AG10803 (cell line): ENCODE results near the gene PCP4L1.
"Not testable (repeated sequence)": the region's sequence is repeated elsewhere in the genome, so short reads cannot be mapped to it uniquely, and the experiment has no call there.

Experiments used
- DNase-seq: peaks from one replicate; pipeline ENCODE4 v3.0.0; 2010; ENCODE audit warnings: low read depth
- H3K4me3 ChIP-seq: 2 replicates; pipeline ENCODE4 v1.5.1; 2011; ENCODE audit warnings: mild to moderate bottlenecking, low read length, control low read depth
- TF ChIP-seq, protein P1 (sequence below): conservative IDR thresholded peaks from 2 replicates; pipeline ENCODE4 v1.5.1; 2011; ENCODE audit warnings: mild to moderate bottlenecking, low read length, control low read depth, inconsistent platforms

The PCP4L1 gene

DNA sequence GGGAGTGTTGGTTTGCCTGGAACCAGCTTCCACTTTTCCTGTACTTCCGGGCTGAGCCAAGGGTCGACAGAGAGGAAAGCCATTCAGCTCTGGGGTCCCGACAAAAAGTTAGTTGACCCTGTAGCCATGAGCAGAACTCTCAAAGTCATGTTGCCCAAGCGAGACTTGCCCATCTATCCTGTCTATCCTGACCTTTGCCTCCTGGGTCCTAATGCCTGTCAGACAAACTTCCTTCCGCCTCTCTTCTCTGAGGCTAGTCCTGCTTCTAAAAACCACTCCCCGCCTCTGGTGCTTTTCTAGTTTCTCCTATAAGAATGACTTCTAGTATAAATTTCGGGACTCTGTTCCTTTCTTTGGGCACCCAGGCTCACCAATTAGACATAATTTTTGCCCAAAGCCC is 7.7 kb upstream of the PCP4L1 start:
- H3K4me3 ChIP-seq, result no peak overlapping the region

DNA sequence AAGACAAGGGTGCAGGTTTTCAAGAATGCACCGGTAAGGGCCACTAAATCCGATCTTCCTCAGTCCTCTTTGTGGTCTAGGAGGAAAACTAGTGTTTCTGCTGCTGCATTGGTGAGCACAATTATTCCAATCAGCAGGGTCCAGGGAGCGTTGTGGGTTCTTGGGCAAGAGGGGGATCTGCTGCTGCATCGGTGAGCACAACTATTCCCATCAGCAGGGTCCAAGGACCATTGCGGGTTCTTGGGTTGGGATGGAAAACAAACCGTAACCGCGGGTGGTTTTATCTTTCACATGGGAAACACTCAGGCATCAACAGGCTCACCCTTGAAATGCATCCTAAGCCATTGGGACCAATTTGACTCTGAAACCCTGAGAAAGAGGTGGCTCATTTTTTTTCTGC is 7.0 kb upstream of the PCP4L1 start:
- no peak for DNase-seq
- TF ChIP-seq, protein P1, sequence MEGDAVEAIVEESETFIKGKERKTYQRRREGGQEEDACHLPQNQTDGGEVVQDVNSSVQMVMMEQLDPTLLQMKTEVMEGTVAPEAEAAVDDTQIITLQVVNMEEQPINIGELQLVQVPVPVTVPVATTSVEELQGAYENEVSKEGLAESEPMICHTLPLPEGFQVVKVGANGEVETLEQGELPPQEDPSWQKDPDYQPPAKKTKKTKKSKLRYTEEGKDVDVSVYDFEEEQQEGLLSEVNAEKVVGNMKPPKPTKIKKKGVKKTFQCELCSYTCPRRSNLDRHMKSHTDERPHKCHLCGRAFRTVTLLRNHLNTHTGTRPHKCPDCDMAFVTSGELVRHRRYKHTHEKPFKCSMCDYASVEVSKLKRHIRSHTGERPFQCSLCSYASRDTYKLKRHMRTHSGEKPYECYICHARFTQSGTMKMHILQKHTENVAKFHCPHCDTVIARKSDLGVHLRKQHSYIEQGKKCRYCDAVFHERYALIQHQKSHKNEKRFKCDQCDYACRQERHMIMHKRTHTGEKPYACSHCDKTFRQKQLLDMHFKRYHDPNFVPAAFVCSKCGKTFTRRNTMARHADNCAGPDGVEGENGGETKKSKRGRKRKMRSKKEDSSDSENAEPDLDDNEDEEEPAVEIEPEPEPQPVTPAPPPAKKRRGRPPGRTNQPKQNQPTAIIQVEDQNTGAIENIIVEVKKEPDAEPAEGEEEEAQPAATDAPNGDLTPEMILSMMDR, result no peak
- no peak overlapping the region for H3K4me3 ChIP-seq

More for the DNA sequence above, 7.7 kb upstream of the PCP4L1 start:
- DNase-seq, result no peak
- TF ChIP-seq, protein P1, result no peak

DNA sequence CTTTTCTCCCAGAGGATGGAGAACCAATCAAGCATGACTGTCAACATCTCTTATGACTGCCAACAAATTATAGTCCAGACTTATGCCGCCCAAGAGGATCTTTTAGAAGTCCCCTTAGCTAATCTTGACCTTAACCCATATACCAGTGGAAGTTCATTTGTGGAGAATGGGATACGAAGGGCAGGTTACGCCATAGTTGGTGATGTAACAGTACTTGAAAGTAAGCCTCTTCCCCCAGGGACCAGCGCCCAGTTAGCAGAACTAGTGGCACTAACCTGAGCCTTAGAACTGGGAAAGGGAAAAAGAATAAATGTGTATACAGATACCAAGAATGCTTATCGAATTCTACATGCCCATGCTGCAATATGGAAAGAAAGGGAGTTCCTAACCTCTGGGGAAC is 3.2 kb upstream of the PCP4L1 start:
- DNase-seq, H3K4me3 ChIP-seq: not testable (repeated sequence)

DNA sequence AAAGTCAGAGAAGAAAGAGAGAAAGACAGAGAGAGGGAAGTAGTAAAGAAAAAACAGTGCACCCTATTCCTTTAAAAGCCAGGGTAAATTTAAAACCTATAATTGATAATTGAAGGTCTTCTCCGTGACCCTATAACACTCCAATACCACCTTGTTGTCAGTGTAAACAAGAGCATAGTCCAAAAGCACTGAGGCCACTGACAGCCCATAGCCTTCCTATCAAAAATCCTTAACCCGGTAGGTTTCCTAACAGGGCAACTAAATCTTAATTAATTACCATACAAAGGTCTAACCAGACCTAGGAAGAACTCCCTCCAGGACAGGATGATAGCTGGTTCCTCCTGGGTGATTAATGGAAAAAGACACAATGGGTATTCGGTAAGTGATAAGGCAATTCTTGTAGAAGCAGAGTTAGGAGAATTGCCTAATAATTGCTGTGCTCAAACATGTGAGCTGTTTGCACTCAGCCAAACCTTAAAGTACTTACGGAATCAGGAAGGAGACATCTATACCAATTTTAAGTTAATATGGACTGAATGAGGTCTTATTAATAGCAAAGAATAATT is 2.5 kb upstream of the PCP4L1 start:
- not testable (repeated sequence) for H3K4me3 ChIP-seq

DNA sequence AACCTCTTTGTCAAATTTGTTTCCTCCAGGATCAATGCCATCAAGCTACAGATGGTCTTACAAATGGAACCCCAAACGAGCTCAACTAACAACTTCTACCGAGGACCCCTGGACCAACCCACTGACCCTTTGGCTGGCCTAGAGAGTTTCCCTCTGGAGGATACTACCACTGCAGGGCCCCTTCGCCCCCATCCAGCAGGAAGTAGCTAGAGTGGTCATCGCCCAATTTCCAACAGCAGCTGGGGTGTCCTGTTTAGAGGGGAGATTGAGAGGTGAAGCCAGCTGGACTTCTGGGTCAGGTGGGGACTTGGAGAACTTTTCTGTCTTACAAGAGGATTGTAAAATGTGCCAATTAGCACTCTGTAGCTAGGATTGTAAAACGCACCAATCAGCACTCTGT is 1.4 kb upstream of the PCP4L1 start:
- H3K4me3 ChIP-seq, DNase-seq: not testable (repeated sequence)

More for the DNA sequence above, 2.5 kb upstream of the PCP4L1 start:
- not testable (repeated sequence) for DNase-seq

DNA sequence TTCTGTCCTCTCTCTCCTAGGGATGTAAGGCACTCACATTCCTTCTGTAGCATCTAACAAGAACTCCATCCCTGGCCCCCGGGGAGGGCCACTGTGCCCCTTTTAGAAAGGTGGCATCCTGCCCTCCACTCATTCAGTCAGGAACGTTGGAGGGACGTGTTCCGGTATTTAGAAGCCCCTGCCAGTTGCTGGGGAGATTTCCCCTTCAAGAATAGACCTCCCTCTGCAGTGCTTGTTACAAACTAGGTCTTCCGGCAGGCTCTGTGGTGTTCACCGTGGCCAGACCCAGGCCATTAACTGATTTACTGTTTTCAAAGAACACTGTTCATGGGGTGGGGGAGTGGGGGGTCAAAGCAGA is 779 bp downstream of the PCP4L1 start:
- TF ChIP-seq, protein P1, result no peak
- no peak for DNase-seq
- no peak overlapping the region for H3K4me3 ChIP-seq

DNA sequence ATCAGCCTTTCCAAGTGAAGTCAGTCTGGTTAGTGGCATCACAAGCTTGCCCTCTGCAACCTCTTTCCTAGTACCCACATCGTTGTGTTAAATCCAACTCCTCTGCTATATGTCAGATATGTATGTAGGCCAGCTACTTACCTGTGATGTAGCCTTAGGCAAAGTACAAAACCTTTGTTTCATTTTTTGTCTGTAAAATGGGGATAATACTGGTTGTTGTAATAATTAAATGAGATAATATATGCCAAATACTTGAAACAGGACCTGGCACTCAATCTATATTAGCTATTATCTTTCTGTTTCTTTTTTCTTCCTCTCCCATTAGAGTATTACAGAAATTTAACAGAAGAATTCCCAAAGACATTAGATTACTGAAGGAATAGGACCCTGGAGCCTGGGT is 1.2 kb downstream of the PCP4L1 start:
- no peak for DNase-seq
- TF ChIP-seq, protein P1, result no peak
- no peak overlapping the region for H3K4me3 ChIP-seq

DNA sequence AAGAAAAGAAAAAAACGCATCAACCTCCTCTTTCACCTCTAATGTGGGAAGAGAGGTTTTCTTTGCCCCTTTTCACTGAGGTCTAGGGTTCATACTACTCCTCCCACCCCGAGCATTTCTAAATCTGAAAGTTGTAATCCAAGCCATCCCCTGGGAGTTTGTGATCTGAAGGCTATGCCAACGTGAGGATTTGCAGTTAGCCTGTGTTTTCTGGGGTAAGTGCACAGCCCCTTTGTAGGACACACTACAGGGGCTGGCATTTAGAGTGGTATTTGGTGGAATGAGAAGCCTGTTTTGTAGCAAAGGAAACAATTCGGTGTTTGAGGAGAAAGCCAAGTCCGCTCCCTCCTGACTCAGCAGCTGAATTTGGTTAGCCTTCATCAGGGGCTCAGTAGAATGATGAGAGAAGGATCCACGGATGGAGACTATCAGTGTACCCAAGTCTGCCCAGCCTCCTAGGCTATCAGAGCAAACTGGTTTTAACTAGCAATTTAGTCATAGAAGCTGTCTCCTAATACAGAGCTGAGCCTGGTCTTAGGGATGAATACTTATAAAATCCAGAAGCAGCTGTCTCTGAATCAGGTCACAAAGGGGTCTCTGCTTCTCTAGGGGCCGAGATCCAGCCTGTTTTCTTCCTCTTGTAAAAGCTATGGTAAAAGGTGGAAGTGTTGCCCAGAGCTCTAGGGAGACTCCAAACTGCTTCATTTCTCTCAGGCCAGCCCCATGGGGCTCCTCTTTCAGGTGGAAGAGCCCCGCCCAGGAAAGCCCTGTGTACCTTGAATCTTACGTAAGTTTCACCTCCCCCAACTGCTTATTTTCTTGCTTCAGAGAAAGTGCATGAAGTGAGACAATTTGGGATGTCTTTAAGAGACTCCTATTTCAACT is 2.1 kb downstream of the PCP4L1 start:
- no peak for DNase-seq
- no peak overlapping the region for H3K4me3 ChIP-seq
- TF ChIP-seq, protein P1, result no peak
